ENCODE results near the gene PAM. TPM values are rescaled to one million over a fixed set of nuclear protein-coding genes. Genes with fewer than 3 reads are reported as not detected.

PAM gene
- total and polyA plus RNA-seq, 2 of the 13 experiments (the other 11 are each of a cell fraction or from before 2014, with no cell fraction given) = 20.2 to 79.1 TPM

- intact Hi-C loops (cut with micrococcal nuclease; ENCODE audit: unreplicated experiment) (loop anchor here (10.0 kb wide), 1 partner anchor 211 kb away; no protein-coding TSS in a partner anchor), in situ Hi-C loops (cut with HindIII; ENCODE audit: extremely low pct_ligation_motif_present, low pct_unique_long_range_greater_than_20kb) (no loop called here)
- H3K9ac ChIP-seq (ENCODE audit: insufficient read depth, low read depth, low read length) = no peak overlapping the region
- no peaks in the 10 kb centered on the region for H3K79me2 ChIP-seq (ENCODE audit: insufficient read depth, low read length)
- BruUV-seq (replicated peaks) = no TSS peak
- no peak overlapping the region for H2AFZ ChIP-seq (ENCODE audit: low read length)
- no peak for FAIRE-seq
- POLR2A ChIA-PET = no interaction called here
- no peak overlapping the region for H3K27ac ChIP-seq (ENCODE audit: extremely low read length, insufficient read depth, low read length)
- H3K27me3 ChIP-seq (ENCODE audit: control insufficient read depth in 1 of 2, insufficient read depth in 2 of 2, low read length in 2 of 2) = no peaks in the 10 kb centered on the region
- CTCF ChIA-PET (ENCODE audit: low intra/inter-chr PET ratio, low total read pairs) = no interaction called here
- no peaks in the 10 kb centered on the region for H4K20me1 ChIP-seq (ENCODE audit: insufficient read depth, low read length)
- WGBS (ENCODE audit: low lambda C conversion rate) = 50% methylated on average over 4 of the region's 4 CpGs
- no peaks in the 10 kb centered on the region for H3K9me3 ChIP-seq (ENCODE audit: low read length)
- no peak for DNase-seq (ENCODE audit: low spot score)
- peaks cover 42% of the 10 kb centered on the region for H3K4me1 ChIP-seq (ENCODE audit: insufficient read depth, low read length)
- no peak overlapping the region; a peak in 1 of 6 replicates for H3K4me3 ChIP-seq (replicated peaks in 1 of 3; ENCODE audit: insufficient read depth in 1 of 3, low read depth in 2 of 3, low read length in 3 of 3)
- H3K36me3 ChIP-seq (replicated peaks in 1 of 2; ENCODE audit: control insufficient read depth in 1 of 2, insufficient read depth in 2 of 2, low read length in 2 of 2) = no peaks in the 10 kb centered on the region
- no peak for ATAC-seq
- H3K4me2 ChIP-seq (ENCODE audit: low read depth, low read length) = 0 out of 2 replicates have a peak overlapping the region, but pooled peaks have one; percentile 54
- TF ChIP-seq, protein P1, sequence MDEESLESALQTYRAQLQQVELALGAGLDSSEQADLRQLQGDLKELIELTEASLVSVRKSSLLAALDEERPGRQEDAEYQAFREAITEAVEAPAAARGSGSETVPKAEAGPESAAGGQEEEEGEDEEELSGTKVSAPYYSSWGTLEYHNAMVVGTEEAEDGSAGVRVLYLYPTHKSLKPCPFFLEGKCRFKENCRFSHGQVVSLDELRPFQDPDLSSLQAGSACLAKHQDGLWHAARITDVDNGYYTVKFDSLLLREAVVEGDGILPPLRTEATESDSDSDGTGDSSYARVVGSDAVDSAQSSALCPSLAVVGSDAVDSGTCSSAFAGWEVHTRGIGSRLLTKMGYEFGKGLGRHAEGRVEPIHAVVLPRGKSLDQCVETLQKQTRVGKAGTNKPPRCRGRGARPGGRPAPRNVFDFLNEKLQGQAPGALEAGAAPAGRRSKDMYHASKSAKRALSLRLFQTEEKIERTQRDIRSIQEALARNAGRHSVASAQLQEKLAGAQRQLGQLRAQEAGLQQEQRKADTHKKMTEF (CRISPR knock-in tag; IDR thresholded peaks at IDR 0.05) = no peak
- TF ChIP-seq ZNF841 (CRISPR knock-in tag; IDR thresholded peaks at IDR 0.05; ENCODE audit: borderline replicate concordance) (no peak), POLR2AphosphoS5 (IDR thresholded peaks at IDR 0.05; ENCODE audit: low read depth, low read length) (no peak), ZNF274 (CRISPR knock-in tag; IDR thresholded peaks at IDR 0.05) (no peak), HMGXB3 (CRISPR knock-in tag; IDR thresholded peaks at IDR 0.05; ENCODE audit: borderline replicate concordance) (no peak), CSRNP2 (CRISPR knock-in tag; conservative IDR thresholded peaks at IDR 0.05; ENCODE audit: low read depth) (no peak), IKZF5 (CRISPR knock-in tag; IDR thresholded peaks at IDR 0.05) (no peak), ZMYM4 (CRISPR knock-in tag; IDR thresholded peaks at IDR 0.05) (no peak), ZNF775 (CRISPR knock-in tag; IDR thresholded peaks at IDR 0.05; ENCODE audit: borderline replicate concordance) (no peak), ZNF580 (CRISPR knock-in tag; IDR thresholded peaks at IDR 0.05; ENCODE audit: borderline replicate concordance, low read depth) (no peak), TBL1XR1 (IDR thresholded peaks at IDR 0.05; ENCODE audit: borderline replicate concordance, low read length, partially characterized antibody) (no peak), DBP (CRISPR knock-in tag; IDR thresholded peaks at IDR 0.05; ENCODE audit: not compliant biosample characterization) (no peak)
- TF ChIP-seq, protein P2, sequence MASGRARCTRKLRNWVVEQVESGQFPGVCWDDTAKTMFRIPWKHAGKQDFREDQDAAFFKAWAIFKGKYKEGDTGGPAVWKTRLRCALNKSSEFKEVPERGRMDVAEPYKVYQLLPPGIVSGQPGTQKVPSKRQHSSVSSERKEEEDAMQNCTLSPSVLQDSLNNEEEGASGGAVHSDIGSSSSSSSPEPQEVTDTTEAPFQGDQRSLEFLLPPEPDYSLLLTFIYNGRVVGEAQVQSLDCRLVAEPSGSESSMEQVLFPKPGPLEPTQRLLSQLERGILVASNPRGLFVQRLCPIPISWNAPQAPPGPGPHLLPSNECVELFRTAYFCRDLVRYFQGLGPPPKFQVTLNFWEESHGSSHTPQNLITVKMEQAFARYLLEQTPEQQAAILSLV (CRISPR knock-in tag; IDR thresholded peaks at IDR 0.05; ENCODE audit: borderline replicate concordance) = no peak
Observed at GRCh38 chr5:102795526-102795925, 40.4 kb downstream of the PAM start.
